Measurements from ENCODE around the gene MLH1. TPM values are rescaled to one million over a fixed set of nuclear protein-coding genes. Genes with fewer than 3 reads are reported as not detected.
"Not testable (repeated sequence)": the region's sequence is repeated elsewhere in the genome, so short reads cannot be mapped to it uniquely, and the experiment has no call there.

MLH1 gene
- total and polyA plus RNA-seq, 9 donors: 14.1 to 44.3 (median 21.4) TPM

- Histone ChIP-seq H3K27me3 (no peaks in the 10 kb centered on the region), H3K9me3 (no peaks in the 10 kb centered on the region), H3K4me3 (no peak overlapping the region), H3K4me1 (ENCODE audit: insufficient read depth) (peaks cover 6% of the 10 kb centered on the region), H3K27ac (no peak overlapping the region), H3K36me3 (no peaks in the 10 kb centered on the region)
- no peak for DNase-seq
- 98 to 99% (median 99%) methylated on average over 3 of the region's 3 CpGs for WGBS, 3 donors
- intact Hi-C loops (cut with DNase I): no loop called here
- TF ChIP-seq EP300 (IDR thresholded peaks at IDR 0.05): no peak
These were observed 44.0 kb downstream of the MLH1 start for GRCh38 chr3:37037352-37037751.

GRCh38 chr3:37039161-37039846 lies 46.0 kb downstream of the MLH1 start:
- Histone ChIP-seq H3K4me1 (ENCODE audit: insufficient read depth) (no peaks in the 10 kb centered on the region), H3K36me3 (no peaks in the 10 kb centered on the region), H3K27ac (no peak overlapping the region), H3K27me3 (no peaks in the 10 kb centered on the region), H3K9me3 (no peaks in the 10 kb centered on the region), H3K4me3 (no peak overlapping the region)
- DNase-seq: no peak
- no peak for TF ChIP-seq POLR2A (IDR thresholded peaks at IDR 0.05)
- TF ChIP-seq EP300 (IDR thresholded peaks at IDR 0.05): no peak
- no peak for TF ChIP-seq CTCF (IDR thresholded peaks at IDR 0.05)
- WGBS, 3 donors: 88 to 100% (median 97%) methylated on average over 1 of the region's 1 CpG
- intact Hi-C loops (cut with DNase I): no loop called here

GRCh38 chr3:37040231-37040630 lies 46.9 kb downstream of the MLH1 start:
- DNase-seq: no peak
- Histone ChIP-seq H3K27ac (no peak overlapping the region), H3K4me1 (ENCODE audit: insufficient read depth) (no peaks in the 10 kb centered on the region), H3K36me3 (no peaks in the 10 kb centered on the region), H3K4me3 (no peak overlapping the region), H3K9me3 (no peaks in the 10 kb centered on the region), H3K27me3 (no peaks in the 10 kb centered on the region)
- WGBS, 3 donors: 74 to 84% (median 81%) methylated on average over 1 of the region's 1 CpG
- intact Hi-C loops (cut with DNase I): no loop called here
- TF ChIP-seq POLR2A (IDR thresholded peaks at IDR 0.05) (no peak), EP300 (IDR thresholded peaks at IDR 0.05) (no peak)

GRCh38 chr3:37041546-37042195 lies 48.4 kb downstream of the MLH1 start:
- H3K27ac ChIP-seq: no peak overlapping the region
- no peak for TF ChIP-seq POLR2A (IDR thresholded peaks at IDR 0.05)
- TF ChIP-seq CTCF (IDR thresholded peaks at IDR 0.05): no peak
- TF ChIP-seq EP300 (IDR thresholded peaks at IDR 0.05): no peak
- no peak overlapping the region for H3K4me3 ChIP-seq
- no peaks in the 10 kb centered on the region for H3K27me3 ChIP-seq
- no peaks in the 10 kb centered on the region for H3K4me1 ChIP-seq (ENCODE audit: insufficient read depth)
- WGBS, 3 donors: 48 to 59% (median 55%) methylated on average over 1 of the region's 1 CpG
- H3K9me3 ChIP-seq: no peaks in the 10 kb centered on the region
- intact Hi-C loops (cut with DNase I): no loop called here
- DNase-seq: no peak
- H3K36me3 ChIP-seq: no peaks in the 10 kb centered on the region

GRCh38 chr3:37042712-37043111 lies 49.4 kb downstream of the MLH1 start:
- H3K36me3 ChIP-seq; H3K27ac ChIP-seq; intact Hi-C loops (cut with DNase I); H3K4me3 ChIP-seq; H3K4me1 ChIP-seq (ENCODE audit: insufficient read depth); DNase-seq; H3K27me3 ChIP-seq; H3K9me3 ChIP-seq: not testable (repeated sequence)
- 41 to 47% (median 43%) methylated on average over 3 of the region's 3 CpGs for WGBS, 3 donors

GRCh38 chr3:37050282-37050681 lies 57.0 kb downstream of the MLH1 start:
- DNase-seq: no peak
- H3K4me3 ChIP-seq: no peak overlapping the region
- H3K27me3 ChIP-seq: no peaks in the 10 kb centered on the region
- peaks cover 6% of the 10 kb centered on the region for H3K4me1 ChIP-seq (ENCODE audit: insufficient read depth)
- TF ChIP-seq CTCF (IDR thresholded peaks at IDR 0.05) (no peak), EP300 (IDR thresholded peaks at IDR 0.05) (no peak), POLR2A (IDR thresholded peaks at IDR 0.05) (no peak)
- intact Hi-C loops (cut with DNase I): no loop called here
- H3K36me3 ChIP-seq: no peaks in the 10 kb centered on the region
- no peak overlapping the region for H3K27ac ChIP-seq
- WGBS, 3 donors: 96 to 100% (median 99%) methylated on average over 1 of the region's 1 CpG
- no peaks in the 10 kb centered on the region for H3K9me3 ChIP-seq

Measured in ovary (tissue), 9 donors.